Gastroesophageal sphincter (tissue), 2 donors: Measurements from ENCODE around the gene EXD3.

Experiments
- POLR2A ChIP-seq, 2 donors: fragments of 450-650 bp; IDR thresholded peaks; one replicate each; pipeline ENCODE4 v1.6.1; 2017; ENCODE audit warnings: antibody characterized with exemption in 2 of 2, mild to moderate bottlenecking in 2 of 2, moderate library complexity in 1 of 2
- POLR2AphosphoS5 ChIP-seq: sonication (generic); formaldehyde crosslinking; IDR thresholded peaks from one replicate; pipeline ENCODE4 v1.6.1; 2017; ENCODE audit warnings: antibody characterized with exemption

- TF ChIP-seq POLR2AphosphoS5 (no peak), POLR2A (IDR thresholded peaks at IDR 0.05) (no peak)
These were observed 5.6 kb downstream of the EXD3 start for GRCh38 chr9:137417161-137418021.
